Measurements from ENCODE around the gene CTSV. TPM values are rescaled to one million over a fixed set of nuclear protein-coding genes. Genes with fewer than 3 reads are reported as not detected.
A peak's percentile ranks its signal among the peaks of the same experiment; 100 is the strongest.

CTSV gene
- total RNA-seq, 1 experiment from 2014 or later: 68.4 TPM

DNA sequence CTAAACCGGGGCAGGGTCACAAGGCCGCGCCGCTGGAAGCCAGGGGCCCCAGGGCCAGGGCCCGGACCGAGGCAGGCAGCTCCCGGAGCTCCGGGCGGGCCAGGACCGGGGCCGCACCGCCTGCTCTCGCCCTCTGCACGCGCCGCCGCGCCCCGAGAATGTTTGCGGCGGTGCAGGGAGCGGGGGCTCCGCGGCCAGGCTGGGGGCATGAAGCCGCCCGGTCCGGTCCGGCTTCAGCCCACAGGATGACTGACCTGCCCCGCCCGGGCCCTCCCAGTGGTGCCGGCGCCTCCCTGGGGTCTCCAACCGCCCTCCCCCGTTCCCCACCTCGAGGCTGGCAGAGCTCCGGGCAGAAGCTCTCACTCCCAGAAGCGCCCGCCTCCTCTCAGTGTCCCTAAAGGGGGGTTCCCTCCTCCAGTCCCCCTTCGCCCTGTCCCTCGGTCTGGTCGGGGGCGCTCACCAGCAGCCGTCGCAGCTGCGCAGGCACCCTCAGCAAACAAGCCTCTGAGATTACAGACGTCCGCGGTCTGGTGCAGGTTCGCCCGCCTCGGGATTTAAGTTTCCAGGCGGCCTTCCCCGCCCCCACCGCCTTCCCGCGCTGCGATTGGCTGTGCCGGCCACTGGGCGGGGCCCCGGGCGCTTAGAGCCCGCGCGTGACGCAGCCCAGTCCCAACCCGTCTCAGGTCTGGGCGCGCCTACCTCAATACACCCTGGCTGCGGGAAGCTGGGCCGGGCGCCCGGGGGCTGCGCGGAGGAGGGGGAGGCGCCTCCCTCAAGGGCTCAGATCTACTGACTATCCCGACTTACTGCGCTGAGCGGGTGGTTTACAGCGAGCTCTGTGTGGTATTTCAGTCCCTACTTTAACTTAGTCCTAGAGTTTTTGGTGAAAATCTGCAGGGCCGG, at the start of gene CTSV (continued):
- TF ChIP-seq, protein P1, sequence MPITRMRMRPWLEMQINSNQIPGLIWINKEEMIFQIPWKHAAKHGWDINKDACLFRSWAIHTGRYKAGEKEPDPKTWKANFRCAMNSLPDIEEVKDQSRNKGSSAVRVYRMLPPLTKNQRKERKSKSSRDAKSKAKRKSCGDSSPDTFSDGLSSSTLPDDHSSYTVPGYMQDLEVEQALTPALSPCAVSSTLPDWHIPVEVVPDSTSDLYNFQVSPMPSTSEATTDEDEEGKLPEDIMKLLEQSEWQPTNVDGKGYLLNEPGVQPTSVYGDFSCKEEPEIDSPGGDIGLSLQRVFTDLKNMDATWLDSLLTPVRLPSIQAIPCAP (CRISPR knock-in tag; IDR thresholded peaks at IDR 0.05): 0 out of 2 replicates have a peak, but pooled peaks have one; percentile 28
- TF ChIP-seq JAZF1 (CRISPR knock-in tag; IDR thresholded peaks at IDR 0.05): no peak
- peak; percentile 39; the same call in 1 of the 2 replicates for TF ChIP-seq NFYB (CRISPR knock-in tag; conservative IDR thresholded peaks at IDR 0.05; ENCODE audit: low read depth)
- TF ChIP-seq EMX1 (CRISPR knock-in tag; IDR thresholded peaks at IDR 0.05): no peak
- TF ChIP-seq, protein P2, sequence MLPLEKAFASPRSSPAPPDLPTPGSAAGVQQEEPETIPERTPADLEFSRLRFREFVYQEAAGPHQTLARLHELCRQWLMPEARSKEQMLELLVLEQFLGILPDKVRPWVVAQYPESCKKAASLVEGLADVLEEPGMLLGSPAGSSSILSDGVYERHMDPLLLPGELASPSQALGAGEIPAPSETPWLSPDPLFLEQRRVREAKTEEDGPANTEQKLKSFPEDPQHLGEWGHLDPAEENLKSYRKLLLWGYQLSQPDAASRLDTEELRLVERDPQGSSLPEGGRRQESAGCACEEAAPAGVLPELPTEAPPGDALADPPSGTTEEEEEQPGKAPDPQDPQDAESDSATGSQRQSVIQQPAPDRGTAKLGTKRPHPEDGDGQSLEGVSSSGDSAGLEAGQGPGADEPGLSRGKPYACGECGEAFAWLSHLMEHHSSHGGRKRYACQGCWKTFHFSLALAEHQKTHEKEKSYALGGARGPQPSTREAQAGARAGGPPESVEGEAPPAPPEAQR (CRISPR knock-in tag; IDR thresholded peaks at IDR 0.05): no peak
- TF ChIP-seq TEAD4 (CRISPR knock-in tag; IDR thresholded peaks at IDR 0.05): no peak
- TF ChIP-seq, protein P3, sequence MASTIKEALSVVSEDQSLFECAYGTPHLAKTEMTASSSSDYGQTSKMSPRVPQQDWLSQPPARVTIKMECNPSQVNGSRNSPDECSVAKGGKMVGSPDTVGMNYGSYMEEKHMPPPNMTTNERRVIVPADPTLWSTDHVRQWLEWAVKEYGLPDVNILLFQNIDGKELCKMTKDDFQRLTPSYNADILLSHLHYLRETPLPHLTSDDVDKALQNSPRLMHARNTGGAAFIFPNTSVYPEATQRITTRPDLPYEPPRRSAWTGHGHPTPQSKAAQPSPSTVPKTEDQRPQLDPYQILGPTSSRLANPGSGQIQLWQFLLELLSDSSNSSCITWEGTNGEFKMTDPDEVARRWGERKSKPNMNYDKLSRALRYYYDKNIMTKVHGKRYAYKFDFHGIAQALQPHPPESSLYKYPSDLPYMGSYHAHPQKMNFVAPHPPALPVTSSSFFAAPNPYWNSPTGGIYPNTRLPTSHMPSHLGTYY (CRISPR knock-in tag; IDR thresholded peaks at IDR 0.05): no peak
- TF ChIP-seq, protein P4, sequence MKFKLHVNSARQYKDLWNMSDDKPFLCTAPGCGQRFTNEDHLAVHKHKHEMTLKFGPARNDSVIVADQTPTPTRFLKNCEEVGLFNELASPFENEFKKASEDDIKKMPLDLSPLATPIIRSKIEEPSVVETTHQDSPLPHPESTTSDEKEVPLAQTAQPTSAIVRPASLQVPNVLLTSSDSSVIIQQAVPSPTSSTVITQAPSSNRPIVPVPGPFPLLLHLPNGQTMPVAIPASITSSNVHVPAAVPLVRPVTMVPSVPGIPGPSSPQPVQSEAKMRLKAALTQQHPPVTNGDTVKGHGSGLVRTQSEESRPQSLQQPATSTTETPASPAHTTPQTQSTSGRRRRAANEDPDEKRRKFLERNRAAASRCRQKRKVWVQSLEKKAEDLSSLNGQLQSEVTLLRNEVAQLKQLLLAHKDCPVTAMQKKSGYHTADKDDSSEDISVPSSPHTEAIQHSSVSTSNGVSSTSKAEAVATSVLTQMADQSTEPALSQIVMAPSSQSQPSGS (CRISPR knock-in tag; IDR thresholded peaks at IDR 0.05; ENCODE audit: borderline replicate concordance, low read depth): 0 out of 2 replicates have a peak, but pooled peaks have one; percentile 24
- TF ChIP-seq, protein P5, sequence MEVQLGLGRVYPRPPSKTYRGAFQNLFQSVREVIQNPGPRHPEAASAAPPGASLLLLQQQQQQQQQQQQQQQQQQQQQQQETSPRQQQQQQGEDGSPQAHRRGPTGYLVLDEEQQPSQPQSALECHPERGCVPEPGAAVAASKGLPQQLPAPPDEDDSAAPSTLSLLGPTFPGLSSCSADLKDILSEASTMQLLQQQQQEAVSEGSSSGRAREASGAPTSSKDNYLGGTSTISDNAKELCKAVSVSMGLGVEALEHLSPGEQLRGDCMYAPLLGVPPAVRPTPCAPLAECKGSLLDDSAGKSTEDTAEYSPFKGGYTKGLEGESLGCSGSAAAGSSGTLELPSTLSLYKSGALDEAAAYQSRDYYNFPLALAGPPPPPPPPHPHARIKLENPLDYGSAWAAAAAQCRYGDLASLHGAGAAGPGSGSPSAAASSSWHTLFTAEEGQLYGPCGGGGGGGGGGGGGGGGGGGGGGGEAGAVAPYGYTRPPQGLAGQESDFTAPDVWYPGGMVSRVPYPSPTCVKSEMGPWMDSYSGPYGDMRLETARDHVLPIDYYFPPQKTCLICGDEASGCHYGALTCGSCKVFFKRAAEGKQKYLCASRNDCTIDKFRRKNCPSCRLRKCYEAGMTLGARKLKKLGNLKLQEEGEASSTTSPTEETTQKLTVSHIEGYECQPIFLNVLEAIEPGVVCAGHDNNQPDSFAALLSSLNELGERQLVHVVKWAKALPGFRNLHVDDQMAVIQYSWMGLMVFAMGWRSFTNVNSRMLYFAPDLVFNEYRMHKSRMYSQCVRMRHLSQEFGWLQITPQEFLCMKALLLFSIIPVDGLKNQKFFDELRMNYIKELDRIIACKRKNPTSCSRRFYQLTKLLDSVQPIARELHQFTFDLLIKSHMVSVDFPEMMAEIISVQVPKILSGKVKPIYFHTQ (CRISPR knock-in tag; IDR thresholded peaks at IDR 0.05): no peak
- no peak for TF ChIP-seq ZNF396 (CRISPR knock-in tag; IDR thresholded peaks at IDR 0.05; ENCODE audit: borderline replicate concordance)
- no peak for TF ChIP-seq NR3C1 (CRISPR knock-in tag; conservative IDR thresholded peaks at IDR 0.05; ENCODE audit: low read depth)
- TF ChIP-seq FOXP1 (CRISPR knock-in tag; IDR thresholded peaks at IDR 0.05; ENCODE audit: borderline replicate concordance): peak; percentile 76; the same call in 1 of the 2 replicates
- peak; percentile 91 for TF ChIP-seq SP1 (CRISPR knock-in tag; conservative IDR thresholded peaks at IDR 0.05)
- TF ChIP-seq NR1H2 (CRISPR knock-in tag; IDR thresholded peaks at IDR 0.05): no peak
- TF ChIP-seq, protein P6, sequence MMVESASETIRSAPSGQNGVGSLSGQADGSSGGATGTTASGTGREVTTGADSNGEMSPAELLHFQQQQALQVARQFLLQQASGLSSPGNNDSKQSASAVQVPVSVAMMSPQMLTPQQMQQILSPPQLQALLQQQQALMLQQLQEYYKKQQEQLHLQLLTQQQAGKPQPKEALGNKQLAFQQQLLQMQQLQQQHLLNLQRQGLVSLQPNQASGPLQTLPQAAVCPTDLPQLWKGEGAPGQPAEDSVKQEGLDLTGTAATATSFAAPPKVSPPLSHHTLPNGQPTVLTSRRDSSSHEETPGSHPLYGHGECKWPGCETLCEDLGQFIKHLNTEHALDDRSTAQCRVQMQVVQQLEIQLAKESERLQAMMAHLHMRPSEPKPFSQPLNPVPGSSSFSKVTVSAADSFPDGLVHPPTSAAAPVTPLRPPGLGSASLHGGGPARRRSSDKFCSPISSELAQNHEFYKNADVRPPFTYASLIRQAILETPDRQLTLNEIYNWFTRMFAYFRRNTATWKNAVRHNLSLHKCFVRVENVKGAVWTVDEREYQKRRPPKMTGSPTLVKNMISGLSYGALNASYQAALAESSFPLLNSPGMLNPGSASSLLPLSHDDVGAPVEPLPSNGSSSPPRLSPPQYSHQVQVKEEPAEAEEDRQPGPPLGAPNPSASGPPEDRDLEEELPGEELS (CRISPR knock-in tag; IDR thresholded peaks at IDR 0.05): no peak; the same call in 1 of the 2 replicates
- no peak for TF ChIP-seq CBFB (CRISPR knock-in tag; IDR thresholded peaks at IDR 0.05; ENCODE audit: low read depth)
- TF ChIP-seq, protein P7, sequence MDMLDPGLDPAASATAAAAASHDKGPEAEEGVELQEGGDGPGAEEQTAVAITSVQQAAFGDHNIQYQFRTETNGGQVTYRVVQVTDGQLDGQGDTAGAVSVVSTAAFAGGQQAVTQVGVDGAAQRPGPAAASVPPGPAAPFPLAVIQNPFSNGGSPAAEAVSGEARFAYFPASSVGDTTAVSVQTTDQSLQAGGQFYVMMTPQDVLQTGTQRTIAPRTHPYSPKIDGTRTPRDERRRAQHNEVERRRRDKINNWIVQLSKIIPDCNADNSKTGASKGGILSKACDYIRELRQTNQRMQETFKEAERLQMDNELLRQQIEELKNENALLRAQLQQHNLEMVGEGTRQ (CRISPR knock-in tag; IDR thresholded peaks at IDR 0.05): peak; percentile 70
- no peak for TF ChIP-seq GTF2I (CRISPR knock-in tag; conservative IDR thresholded peaks at IDR 0.05)
- no peak for TF ChIP-seq MXD4 (CRISPR knock-in tag; IDR thresholded peaks at IDR 0.05; ENCODE audit: borderline replicate concordance)
- TF ChIP-seq NR2C2 (CRISPR knock-in tag; IDR thresholded peaks at IDR 0.05): no peak
- TF ChIP-seq JUN (CRISPR knock-in tag; IDR thresholded peaks at IDR 0.05): no peak
- TF ChIP-seq ESRRA (CRISPR knock-in tag; IDR thresholded peaks at IDR 0.05; ENCODE audit: borderline replicate concordance): no peak
- TF ChIP-seq, protein P8, sequence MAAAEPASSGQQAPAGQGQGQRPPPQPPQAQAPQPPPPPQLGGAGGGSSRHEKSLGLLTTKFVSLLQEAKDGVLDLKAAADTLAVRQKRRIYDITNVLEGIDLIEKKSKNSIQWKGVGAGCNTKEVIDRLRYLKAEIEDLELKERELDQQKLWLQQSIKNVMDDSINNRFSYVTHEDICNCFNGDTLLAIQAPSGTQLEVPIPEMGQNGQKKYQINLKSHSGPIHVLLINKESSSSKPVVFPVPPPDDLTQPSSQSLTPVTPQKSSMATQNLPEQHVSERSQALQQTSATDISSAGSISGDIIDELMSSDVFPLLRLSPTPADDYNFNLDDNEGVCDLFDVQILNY (CRISPR knock-in tag; IDR thresholded peaks at IDR 0.05): peak; percentile 68; the same call in 1 of the 2 replicates
- peak; percentile 63 for TF ChIP-seq NFE2L1 (CRISPR knock-in tag; IDR thresholded peaks at IDR 0.05)
- no peak for TF ChIP-seq ZNF138 (CRISPR knock-in tag; conservative IDR thresholded peaks at IDR 0.05)
- TF ChIP-seq TEAD1 (CRISPR knock-in tag; IDR thresholded peaks at IDR 0.05): no peak

Measured in WTC11 (cell line).